HepG2 (cell line): ENCODE data around the gene PDE4D. TPM values are rescaled to one million over a fixed set of nuclear protein-coding genes. Genes with fewer than 3 reads are reported as not detected.

Experiments used
- ATAC-seq: fragments of 200-7000 bp; cut with Tn5 transposase; 3 replicates; pipeline ENCODE4 v1.9.1; 2020; ENCODE audit warnings: mild to moderate bottlenecking, moderate library complexity
- BruUV-seq: library from RNA; stranded (reverse); fragments of 400-500 nt; replicated peaks from 2 replicates; lab custom pipeline; 2021; lab: Mats Ljungman, UMichigan
- CTCF ChIA-PET: fragments of 300-600 bp; formaldehyde crosslinking; extraction: SDS; loops from one replicate; lab custom pipeline; 2021; ENCODE audit warnings: low total read pairs, inconsistent platforms, low intra/inter-chr PET ratio; lab: Yijun Ruan, JAX
- POLR2A ChIA-PET: fragments of 350-600 bp; sonication (Branson Sonifier 250); formaldehyde crosslinking; loops from one replicate; lab custom pipeline; 2020; ENCODE audit warnings: antibody characterized with exemption, inconsistent platforms; lab: Yijun Ruan, JAX
- DNase-seq: peaks from one replicate; pipeline ENCODE4 v3.0.0-alpha.2; 2015; ENCODE audit warnings: low spot score
- FAIRE-seq: peaks from 3 replicates; lab custom pipeline; 2011; peaks lifted over from hg19 to GRCh38; lab: Jason Lieb, UNC
- H2AFZ ChIP-seq: one replicate; pipeline ENCODE4 v1.6.1; 2011; ENCODE audit warnings: low read length, inconsistent platforms
- H3K27ac ChIP-seq: fragments of 300-600 bp; 3 replicates; pipeline ENCODE4 v1.8.0; 2011; ENCODE audit warnings: mixed run types, mild to moderate bottlenecking, mixed read lengths, low read length, inconsistent platforms; ENCODE audit not compliant: insufficient read depth; ENCODE audit errors: extremely low read length
- H3K27me3 ChIP-seq, 2 experiments: fragments of 200-600 bp in 1 of 2; 2 replicates in 1 of 2; 3 replicates in 1 of 2; pipeline versions ENCODE4 v1.6.0 to v1.8.0; 2011; ENCODE audit warnings: low read length in 2 of 2, mild to moderate bottlenecking in 2 of 2, moderate library complexity in 2 of 2, inconsistent platforms in 1 of 2; ENCODE audit not compliant: insufficient read depth in 2 of 2, control insufficient read depth in 1 of 2
- H3K36me3 ChIP-seq, 2 experiments: fragments of 200-600 bp in 1 of 2; replicated peaks in 1 of 2; 2 replicates in 1 of 2; 3 replicates in 1 of 2; pipeline versions ENCODE4 v1.5.1 to v1.8.0; 2011; ENCODE audit warnings: low read length in 2 of 2, inconsistent platforms in 1 of 2; ENCODE audit not compliant: insufficient read depth in 2 of 2, control insufficient read depth in 1 of 2
- H3K4me1 ChIP-seq: 2 replicates; pipeline ENCODE4 v1.5.1; 2012; ENCODE audit warnings: low read length, inconsistent platforms; ENCODE audit not compliant: insufficient read depth
- H3K4me2 ChIP-seq: 2 replicates; pipeline ENCODE4 v1.6.0; 2011; ENCODE audit warnings: low read depth, low read length, inconsistent platforms
- H3K4me3 ChIP-seq, 3 experiments: fragments of 200-600 bp in 1 of 3; sonication (generic), shearing (Covaris generic) in 1 of 3; replicated peaks in 1 of 3; 2 replicates each; pipeline ENCODE4 v1.5.1; 2011 to 2016; ENCODE audit warnings: low read length in 3 of 3, inconsistent platforms in 2 of 3, low read depth in 2 of 3, mild to moderate bottlenecking in 2 of 3, control low read depth in 1 of 3, mixed read lengths in 1 of 3; ENCODE audit not compliant: insufficient read depth in 1 of 3
- H3K79me2 ChIP-seq: one replicate; pipeline ENCODE4 v1.6.1; 2011; ENCODE audit warnings: low read length, inconsistent platforms; ENCODE audit not compliant: insufficient read depth
- H3K9ac ChIP-seq: 2 replicates; pipeline ENCODE4 v1.6.0; 2011; ENCODE audit warnings: mild to moderate bottlenecking, low read depth, low read length, inconsistent platforms; ENCODE audit not compliant: insufficient read depth
- H3K9me3 ChIP-seq: 2 replicates; pipeline ENCODE4 v1.5.1; 2012; ENCODE audit warnings: mild to moderate bottlenecking, low read length
- H4K20me1 ChIP-seq: 2 replicates; pipeline ENCODE4 v1.6.0; 2011; ENCODE audit warnings: inconsistent platforms, mild to moderate bottlenecking, low read length, moderate library complexity; ENCODE audit not compliant: insufficient read depth
- HOXD1 ChIP-seq: sonication (generic); formaldehyde crosslinking; IDR thresholded peaks from 2 replicates; pipeline ENCODE4 v1.5.0; 2020; ENCODE audit warnings: missing genetic modification reagents
- KAT8 ChIP-seq: IDR thresholded peaks from 2 replicates; pipeline ENCODE4 v1.6.1; 2016; ENCODE audit warnings: missing genetic modification reagents, missing compliant biosample characterization
- ONECUT2 ChIP-seq: sonication (generic); formaldehyde crosslinking; IDR thresholded peaks from 2 replicates; pipeline ENCODE4 v1.4.0; 2020; ENCODE audit warnings: missing genetic modification reagents
- SMAD9 ChIP-seq: sonication (generic); formaldehyde crosslinking; IDR thresholded peaks from 2 replicates; pipeline ENCODE4 v1.5.1; 2020; ENCODE audit warnings: mild to moderate bottlenecking, missing genetic modification reagents
- THYN1 ChIP-seq: sonication (generic); formaldehyde crosslinking; IDR thresholded peaks from 2 replicates; pipeline ENCODE4 v1.8.1; 2023; ENCODE audit warnings: low read depth, mild to moderate bottlenecking, moderate library complexity, missing genetic modification reagents, borderline replicate concordance
- TOE1 ChIP-seq: sonication (generic); formaldehyde crosslinking; IDR thresholded peaks from 2 replicates; pipeline ENCODE4 v1.4.0; 2020; ENCODE audit warnings: mild to moderate bottlenecking, missing genetic modification reagents
- ZNF790 ChIP-seq: sonication (generic); formaldehyde crosslinking; IDR thresholded peaks from 2 replicates; pipeline ENCODE4 v1.8.0; 2022; ENCODE audit warnings: missing genetic modification reagents, mild to moderate bottlenecking, borderline replicate concordance
- ZNF792 ChIP-seq: IDR thresholded peaks from 2 replicates; pipeline ENCODE4 v1.6.1; 2016
- WGBS: methylation state at CpG from one replicate; pipeline ENCODE4 v1.1.6; 2017; ENCODE audit warnings: low lambda C conversion rate; 5-methylcytosine and 5-hydroxymethylcytosine counted together
- in situ Hi-C: cut with HindIII; loops from 2 replicates; pipeline ENCODE4 v1.10.0; 2017; ENCODE audit warnings: low pct_unique_long_range_greater_than_20kb; ENCODE audit not compliant: extremely low pct_ligation_motif_present
- intact Hi-C: fragments of 100-400 bp; cut with micrococcal nuclease; formaldehyde crosslinking; loops from one replicate; pipeline ENCODE4 v1.10.0; 2022; ENCODE audit not compliant: unreplicated experiment
- polyA plus RNA-seq, 8 experiments: library from polyadenylated mRNA; depleted of rRNA in 3 of 8; stranded (reverse) in 7 of 8; unstranded in 1 of 8; fragments of >200 nt; fragmentation: Illumina TruSeq in 4 of 8; extraction: Trizol in 4 of 8; gene quantifications; 2 replicates each; pipeline versions ENCODE4 v1.2.1 to v1.2.3, GENCODE V29; 2011 to 2016; ENCODE audit warnings: low read depth in 4 of 8, missing spikeins in 1 of 8, mixed read lengths in 1 of 8; ENCODE audit not compliant: insufficient read depth in 1 of 8
- total RNA-seq, 5 experiments: library from RNA; depleted of rRNA; stranded (reverse); fragments of >200 nt; fragmentation: Illumina TruSeq; extraction: Trizol; gene quantifications; 2 replicates each; pipeline ENCODE4 v1.2.3, GENCODE V29; 2016; ENCODE audit warnings: low read depth in 1 of 5
- TF ChIP-seq, protein P1 (sequence below): sonication (generic); formaldehyde crosslinking; IDR thresholded peaks from 2 replicates; pipeline ENCODE4 v1.8.0; 2022; ENCODE audit warnings: mild to moderate bottlenecking, missing genetic modification reagents, borderline replicate concordance
- TF ChIP-seq, protein P2 (sequence below): sonication (generic); formaldehyde crosslinking; IDR thresholded peaks from 2 replicates; pipeline ENCODE4 v1.5.0; 2020; ENCODE audit warnings: mild to moderate bottlenecking, missing genetic modification reagents, borderline replicate concordance
- TF ChIP-seq, protein P3 (sequence below): sonication (generic); formaldehyde crosslinking; conservative IDR thresholded peaks from 2 replicates; pipeline ENCODE4 v1.8.1; 2023; ENCODE audit warnings: missing genetic modification reagents
- TF ChIP-seq, protein P4 (sequence below): sonication (generic); formaldehyde crosslinking; IDR thresholded peaks from 2 replicates; pipeline ENCODE4 v1.8.1; 2023; ENCODE audit warnings: mild to moderate bottlenecking, inconsistent platforms, moderate library complexity, missing genetic modification reagents, borderline replicate concordance
- TF ChIP-seq, protein P5 (sequence below): sonication (generic); formaldehyde crosslinking; IDR thresholded peaks from 2 replicates; pipeline ENCODE4 v1.4.0; 2020; ENCODE audit warnings: low read depth, mild to moderate bottlenecking, missing genetic modification reagents

PDE4D gene
- total and polyA plus RNA-seq, 2 of the 13 experiments (the other 11 are each of a cell fraction or from before 2014, with no cell fraction given): 7.0 to 12.2 TPM

DNA sequence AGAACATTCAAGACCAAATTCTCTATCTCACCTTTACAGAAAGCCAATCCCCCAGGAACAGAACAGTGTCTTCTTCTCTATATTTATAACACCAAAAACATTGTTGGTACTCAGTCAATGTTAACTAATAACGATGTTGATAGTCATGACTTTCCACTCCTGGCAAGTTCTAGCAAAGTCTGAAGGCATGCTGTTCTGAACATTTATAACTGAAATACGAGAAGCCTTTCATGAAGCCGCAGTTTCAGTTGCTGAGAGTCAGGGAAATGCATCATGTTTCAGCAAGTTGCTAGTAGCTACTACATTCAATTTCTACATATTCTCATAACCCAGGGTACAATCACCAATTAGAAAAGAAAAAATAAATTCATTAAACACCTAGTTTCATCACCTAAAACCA lies 301.4 kb downstream of the PDE4D start:
- Histone ChIP-seq H3K9me3 (no peaks in the 10 kb centered on the region), H3K36me3 (no peaks in the 10 kb centered on the region), H3K79me2 (no peaks in the 10 kb centered on the region), H3K4me3 (no peak overlapping the region), H4K20me1 (no peaks in the 10 kb centered on the region), H3K27ac (no peak overlapping the region), H3K27me3 (no peaks in the 10 kb centered on the region), H3K9ac (no peak overlapping the region), H2AFZ (no peak overlapping the region), H3K4me1 (no peaks in the 10 kb centered on the region), H3K4me2 (no peak overlapping the region)
- DNase-seq: no peak
- ChIA-PET CTCF (no interaction called here), POLR2A (no interaction called here)
- BruUV-seq: no TSS peak
- ATAC-seq: no peak
- WGBS: 56% methylated on average over 3 of the region's 3 CpGs
- no peak for FAIRE-seq
- in situ Hi-C loops: no loop called here
- intact Hi-C loops: no loop called here
- TF ChIP-seq SMAD9 (no peak), TOE1 (no peak), HOXD1 (CRISPR knock-in tag) (no peak), KAT8 (CRISPR knock-in tag) (no peak), ZNF792 (CRISPR knock-in tag) (no peak), ZNF790 (no peak), THYN1 (CRISPR knock-in tag) (no peak), ONECUT2 (CRISPR knock-in tag) (no peak)
- TF ChIP-seq, protein P1, sequence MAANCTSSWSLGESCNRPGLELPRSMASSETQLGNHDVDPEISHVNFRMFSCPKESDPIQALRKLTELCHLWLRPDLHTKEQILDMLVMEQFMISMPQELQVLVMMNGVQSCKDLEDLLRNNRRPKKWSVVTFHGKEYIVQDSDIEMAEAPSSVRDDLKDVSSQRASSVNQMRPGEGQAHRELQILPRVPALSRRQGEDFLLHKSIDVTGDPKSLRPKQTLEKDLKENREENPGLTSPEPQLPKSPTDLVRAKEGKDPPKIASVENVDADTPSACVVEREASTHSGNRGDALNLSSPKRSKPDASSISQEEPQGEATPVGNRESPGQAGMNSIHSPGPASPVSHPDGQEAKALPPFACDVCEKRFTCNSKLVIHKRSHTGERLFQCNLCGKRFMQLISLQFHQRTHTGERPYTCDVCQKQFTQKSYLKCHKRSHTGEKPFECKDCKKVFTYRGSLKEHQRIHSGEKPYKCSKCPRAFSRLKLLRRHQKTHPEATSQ (CRISPR knock-in tag): no peak
- TF ChIP-seq, protein P2, sequence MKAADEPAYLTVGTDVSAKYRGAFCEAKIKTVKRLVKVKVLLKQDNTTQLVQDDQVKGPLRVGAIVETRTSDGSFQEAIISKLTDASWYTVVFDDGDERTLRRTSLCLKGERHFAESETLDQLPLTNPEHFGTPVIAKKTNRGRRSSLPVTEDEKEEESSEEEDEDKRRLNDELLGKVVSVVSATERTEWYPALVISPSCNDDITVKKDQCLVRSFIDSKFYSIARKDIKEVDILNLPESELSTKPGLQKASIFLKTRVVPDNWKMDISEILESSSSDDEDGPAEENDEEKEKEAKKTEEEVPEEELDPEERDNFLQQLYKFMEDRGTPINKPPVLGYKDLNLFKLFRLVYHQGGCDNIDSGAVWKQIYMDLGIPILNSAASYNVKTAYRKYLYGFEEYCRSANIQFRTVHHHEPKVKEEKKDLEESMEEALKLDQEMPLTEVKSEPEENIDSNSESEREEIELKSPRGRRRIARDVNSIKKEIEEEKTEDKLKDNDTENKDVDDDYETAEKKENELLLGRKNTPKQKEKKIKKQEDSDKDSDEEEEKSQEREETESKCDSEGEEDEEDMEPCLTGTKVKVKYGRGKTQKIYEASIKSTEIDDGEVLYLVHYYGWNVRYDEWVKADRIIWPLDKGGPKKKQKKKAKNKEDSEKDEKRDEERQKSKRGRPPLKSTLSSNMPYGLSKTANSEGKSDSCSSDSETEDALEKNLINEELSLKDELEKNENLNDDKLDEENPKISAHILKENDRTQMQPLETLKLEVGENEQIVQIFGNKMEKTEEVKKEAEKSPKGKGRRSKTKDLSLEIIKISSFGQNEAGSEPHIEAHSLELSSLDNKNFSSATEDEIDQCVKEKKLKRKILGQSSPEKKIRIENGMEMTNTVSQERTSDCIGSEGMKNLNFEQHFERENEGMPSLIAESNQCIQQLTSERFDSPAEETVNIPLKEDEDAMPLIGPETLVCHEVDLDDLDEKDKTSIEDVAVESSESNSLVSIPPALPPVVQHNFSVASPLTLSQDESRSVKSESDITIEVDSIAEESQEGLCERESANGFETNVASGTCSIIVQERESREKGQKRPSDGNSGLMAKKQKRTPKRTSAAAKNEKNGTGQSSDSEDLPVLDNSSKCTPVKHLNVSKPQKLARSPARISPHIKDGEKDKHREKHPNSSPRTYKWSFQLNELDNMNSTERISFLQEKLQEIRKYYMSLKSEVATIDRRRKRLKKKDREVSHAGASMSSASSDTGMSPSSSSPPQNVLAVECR (CRISPR knock-in tag): no peak
- TF ChIP-seq, protein P3, sequence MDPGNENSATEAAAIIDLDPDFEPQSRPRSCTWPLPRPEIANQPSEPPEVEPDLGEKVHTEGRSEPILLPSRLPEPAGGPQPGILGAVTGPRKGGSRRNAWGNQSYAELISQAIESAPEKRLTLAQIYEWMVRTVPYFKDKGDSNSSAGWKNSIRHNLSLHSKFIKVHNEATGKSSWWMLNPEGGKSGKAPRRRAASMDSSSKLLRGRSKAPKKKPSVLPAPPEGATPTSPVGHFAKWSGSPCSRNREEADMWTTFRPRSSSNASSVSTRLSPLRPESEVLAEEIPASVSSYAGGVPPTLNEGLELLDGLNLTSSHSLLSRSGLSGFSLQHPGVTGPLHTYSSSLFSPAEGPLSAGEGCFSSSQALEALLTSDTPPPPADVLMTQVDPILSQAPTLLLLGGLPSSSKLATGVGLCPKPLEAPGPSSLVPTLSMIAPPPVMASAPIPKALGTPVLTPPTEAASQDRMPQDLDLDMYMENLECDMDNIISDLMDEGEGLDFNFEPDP (CRISPR knock-in tag): no peak
- TF ChIP-seq, protein P4, sequence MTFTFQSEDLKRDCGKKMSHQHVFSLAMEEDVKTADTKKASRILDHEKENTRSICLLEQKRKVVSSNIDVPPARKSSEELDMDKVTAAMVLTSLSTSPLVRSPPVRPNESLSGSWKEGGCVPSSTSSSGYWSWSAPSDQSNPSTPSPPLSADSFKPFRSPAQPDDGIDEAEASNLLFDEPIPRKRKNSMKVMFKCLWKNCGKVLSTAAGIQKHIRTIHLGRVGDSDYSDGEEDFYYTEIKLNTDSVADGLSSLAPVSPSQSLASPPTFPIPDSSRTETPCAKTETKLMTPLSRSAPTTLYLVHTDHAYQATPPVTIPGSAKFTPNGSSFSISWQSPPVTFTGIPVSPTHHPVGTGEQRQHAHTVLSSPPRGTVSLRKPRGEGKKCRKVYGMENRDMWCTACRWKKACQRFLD (CRISPR knock-in tag): no peak
- TF ChIP-seq, protein P5, sequence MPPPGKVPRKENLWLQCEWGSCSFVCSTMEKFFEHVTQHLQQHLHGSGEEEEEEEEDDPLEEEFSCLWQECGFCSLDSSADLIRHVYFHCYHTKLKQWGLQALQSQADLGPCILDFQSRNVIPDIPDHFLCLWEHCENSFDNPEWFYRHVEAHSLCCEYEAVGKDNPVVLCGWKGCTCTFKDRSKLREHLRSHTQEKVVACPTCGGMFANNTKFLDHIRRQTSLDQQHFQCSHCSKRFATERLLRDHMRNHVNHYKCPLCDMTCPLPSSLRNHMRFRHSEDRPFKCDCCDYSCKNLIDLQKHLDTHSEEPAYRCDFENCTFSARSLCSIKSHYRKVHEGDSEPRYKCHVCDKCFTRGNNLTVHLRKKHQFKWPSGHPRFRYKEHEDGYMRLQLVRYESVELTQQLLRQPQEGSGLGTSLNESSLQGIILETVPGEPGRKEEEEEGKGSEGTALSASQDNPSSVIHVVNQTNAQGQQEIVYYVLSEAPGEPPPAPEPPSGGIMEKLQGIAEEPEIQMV (CRISPR knock-in tag): no peak
